HG03103 (cell line): ENCODE data around the gene OR5H1.
"Not testable (repeated sequence)": the region's sequence is repeated elsewhere in the genome, so short reads cannot be mapped to it uniquely, and the experiment has no call there.

Source experiments
- ATAC-seq: cut with Tn5 transposase; IDR thresholded peaks from one replicate; pipeline ENCODE4 v1.9.1; 2021; ENCODE audit warnings: low read depth; ENCODE audit not compliant: unreplicated experiment

The OR5H1 gene

DNA sequence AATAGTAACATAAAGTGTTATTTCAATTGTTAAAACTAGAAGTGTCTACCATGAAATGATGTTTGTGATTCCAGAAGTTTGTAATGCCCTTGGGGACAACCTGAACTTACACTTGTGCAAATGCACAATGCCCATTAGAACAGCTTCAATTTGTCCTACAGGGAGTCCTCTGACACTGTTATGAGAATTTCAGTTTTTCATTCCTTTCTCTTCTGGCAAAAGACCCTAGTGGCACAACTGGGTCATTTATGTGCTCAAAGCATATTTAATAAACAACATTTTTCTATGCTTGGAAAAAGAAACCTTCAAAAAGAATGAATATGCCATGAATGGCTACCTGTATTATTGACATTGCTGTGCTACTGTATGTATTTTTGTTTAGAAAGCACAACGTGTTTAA, at the start of gene OR5H1:
OR5H1 (plus strand) TSS at position 301 of the 400 bp plus-strand sequence. CDS start 1,977 bp downstream, outside the sequence.
- no peak for ATAC-seq

DNA sequence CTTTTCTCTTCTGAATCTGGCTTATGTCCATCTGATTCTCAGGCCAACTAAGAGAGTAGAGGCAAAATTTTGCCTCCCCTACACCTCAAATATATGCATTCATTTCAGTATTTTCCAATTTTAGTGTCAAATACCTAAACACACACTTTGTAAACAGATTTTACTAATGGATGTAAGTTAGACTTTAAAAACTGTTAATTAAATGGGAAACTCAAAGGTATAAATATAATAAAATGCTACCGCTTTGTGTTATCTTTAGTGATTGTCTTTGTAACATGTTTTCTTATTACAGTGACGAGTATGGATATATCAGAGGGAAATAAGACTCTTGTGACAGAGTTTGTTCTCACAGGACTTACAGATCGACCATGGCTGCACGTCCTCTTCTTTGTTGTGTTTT, 43.6 kb upstream of the OR5H1 start, which contains the start of gene OR5AC2:
OR5AC2 (plus strand) TSS at position 301 of the 400 bp plus-strand sequence; CDS start at position 301, 0 bp downstream.
- no peak for ATAC-seq

DNA sequence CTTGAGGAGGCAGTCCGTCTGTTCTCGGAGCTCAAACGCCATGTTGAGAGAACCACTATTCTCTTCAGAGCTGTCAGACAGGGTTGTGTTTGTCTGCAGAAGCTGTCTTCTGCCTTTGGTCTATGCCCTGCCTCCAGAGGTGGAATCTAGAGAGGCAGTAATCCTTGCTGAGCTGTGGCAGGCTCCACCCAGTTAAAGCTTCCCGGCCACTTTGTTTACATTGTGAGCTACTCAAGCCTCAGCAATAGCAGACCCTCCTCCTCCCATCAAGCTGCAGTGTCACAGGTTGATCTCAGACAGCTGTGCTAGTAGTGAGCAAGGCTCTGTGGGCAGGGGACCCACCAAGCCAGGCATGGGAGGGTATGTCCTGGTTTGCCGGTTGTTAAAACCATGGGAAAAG, 34.6 kb upstream of the OR5H1 start:
- ATAC-seq: no peak

GRCh38 chr3:98099848-98100247, 30.7 kb upstream of the OR5H1 start:
- no peak for ATAC-seq

- no peak for ATAC-seq
Observed at GRCh38 chr3:98108162-98108561, 22.4 kb upstream of the OR5H1 start.

DNA sequence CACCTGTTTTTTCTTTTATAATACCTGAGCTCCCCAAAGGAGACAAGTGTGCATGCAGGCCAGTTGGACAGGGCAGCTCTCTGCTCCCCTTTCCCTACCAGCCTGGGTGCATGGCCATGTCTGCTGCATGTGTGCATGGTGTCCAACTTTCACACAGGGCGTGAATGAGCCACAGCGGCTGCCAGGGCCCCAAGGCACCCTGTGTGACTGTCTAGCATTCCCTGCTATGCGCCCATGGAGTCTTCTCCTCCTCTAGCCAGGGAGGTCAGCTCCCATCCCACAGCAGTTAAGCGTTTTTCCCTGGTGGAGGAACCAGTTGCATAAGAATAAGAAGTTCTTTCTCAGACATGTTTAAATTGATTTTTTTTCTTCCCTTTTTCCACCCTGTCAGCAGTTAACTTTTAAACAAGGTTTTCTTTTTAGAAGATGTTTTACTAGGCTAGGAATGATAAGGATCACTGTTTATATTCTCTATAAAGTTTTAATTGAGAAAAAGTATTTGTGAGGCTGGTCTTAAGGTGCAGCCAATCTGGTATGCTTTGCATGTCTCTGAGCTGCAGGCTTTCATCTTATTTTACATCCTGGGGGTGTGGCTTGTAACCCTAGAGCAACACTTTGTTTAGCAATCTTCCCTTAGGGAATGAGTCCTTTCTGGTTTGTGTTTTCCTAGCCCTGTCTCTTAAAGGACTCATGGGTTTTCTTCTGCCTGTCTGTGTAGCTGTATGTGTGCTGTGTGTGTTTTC, 20.5 kb upstream of the OR5H1 start:
- no peak for ATAC-seq

DNA sequence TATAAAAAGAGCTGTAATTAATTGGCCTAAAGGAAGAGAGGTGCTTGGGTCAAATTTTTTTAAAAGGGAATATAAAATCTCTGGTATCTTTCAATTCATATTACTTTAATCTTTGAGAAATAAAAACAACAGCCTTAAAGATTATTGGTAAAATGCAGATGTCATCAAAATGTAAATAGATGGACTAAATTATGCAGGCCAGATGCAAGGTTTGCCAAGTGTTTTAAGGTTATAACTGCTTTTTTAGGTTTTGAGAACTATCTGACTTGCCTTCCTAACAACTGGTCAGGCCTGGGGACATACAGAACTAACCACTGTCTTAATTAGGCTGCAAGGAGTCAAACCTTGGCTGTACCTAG, 20.0 kb upstream of the OR5H1 start:
- no peak for ATAC-seq

- no peak for ATAC-seq
Observed at GRCh38 chr3:98114264-98114663, 16.3 kb upstream of the OR5H1 start.

DNA sequence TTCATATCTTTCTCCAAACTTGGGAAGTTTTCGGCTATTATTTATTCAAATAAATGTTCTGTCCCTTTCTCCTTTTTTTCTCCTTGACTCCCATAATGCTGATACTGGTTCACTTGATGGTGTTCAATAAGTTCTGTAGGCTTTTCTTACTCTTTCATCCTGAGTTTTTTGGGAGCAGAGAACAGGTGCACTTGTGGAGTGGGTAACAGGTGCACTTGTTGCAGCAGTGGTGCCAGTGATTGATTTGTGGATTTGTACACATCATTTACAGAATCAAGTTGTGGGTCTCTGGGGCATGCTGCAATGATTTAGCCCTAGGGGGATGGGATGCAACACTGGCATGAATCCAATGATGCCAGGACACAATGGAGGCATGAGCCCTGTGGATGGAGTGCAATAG, 14.8 kb upstream of the OR5H1 start:
- no peak for ATAC-seq

GRCh38 chr3:98136631-98137030, 6.1 kb downstream of the OR5H1 start:
- no peak for ATAC-seq

DNA sequence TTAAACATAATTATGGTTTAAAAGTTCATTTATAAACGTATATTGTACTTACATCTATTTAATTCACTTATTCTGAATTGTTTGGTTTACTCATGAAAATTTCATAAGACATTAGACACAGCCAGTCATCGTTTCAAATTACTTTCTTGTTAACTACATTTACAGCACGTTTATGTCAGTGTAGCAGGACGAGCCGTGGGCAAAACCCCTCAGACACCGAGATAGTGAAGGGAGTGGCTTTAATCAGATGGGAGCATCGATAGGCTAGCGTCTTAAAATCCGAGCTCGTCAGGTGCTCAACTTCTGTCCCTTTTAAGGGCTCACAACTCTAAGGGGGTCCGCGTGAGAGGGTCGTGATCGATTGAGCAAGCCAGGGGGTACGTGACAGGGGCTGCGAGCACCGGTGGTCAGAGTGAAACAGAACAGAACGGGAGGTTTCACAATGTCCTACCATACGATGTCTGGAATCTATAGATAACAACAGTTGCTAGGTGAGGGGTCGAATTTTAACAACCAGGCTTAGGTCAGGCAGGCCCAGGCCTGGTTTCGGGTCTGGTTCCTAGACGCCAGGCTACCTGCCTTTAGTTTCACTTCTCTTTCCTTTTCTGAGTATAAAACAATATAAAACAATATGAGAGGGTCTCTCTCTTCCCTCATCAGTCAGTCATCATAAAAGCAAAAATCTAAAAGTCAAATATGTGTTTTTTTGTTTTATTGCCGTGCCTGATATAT, 7.5 kb downstream of the OR5H1 start:
- not testable (repeated sequence) for ATAC-seq

GRCh38 chr3:98140531-98140930, 10.0 kb downstream of the OR5H1 start:
- ATAC-seq: no peak

GRCh38 chr3:98147179-98147578, 16.7 kb downstream of the OR5H1 start, which contains the start of gene OR5H14:
Gene OR5H14 (plus strand): TSS chr3:98147479. CDS start chr3:98149386, 1,907 bp downstream.
- ATAC-seq: no peak

DNA sequence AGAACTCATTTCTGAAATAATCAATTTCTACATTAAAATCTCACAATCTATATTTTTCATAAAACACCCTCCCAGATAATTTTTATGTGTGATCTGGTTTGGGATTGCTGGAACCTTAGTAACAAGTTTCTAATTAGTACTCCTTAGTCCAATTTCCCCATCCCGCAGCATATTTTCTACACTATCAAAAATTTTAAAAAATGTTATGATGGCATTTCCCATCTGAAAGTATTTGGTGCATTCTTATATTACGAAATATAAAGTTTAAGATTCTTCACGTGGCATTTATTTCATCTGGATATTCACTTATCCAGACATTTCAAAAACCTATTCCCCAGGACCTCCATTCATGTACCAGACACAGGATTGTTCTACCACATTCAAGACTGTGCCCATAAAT, 18.2 kb downstream of the OR5H1 start:
- ATAC-seq: no peak

DNA sequence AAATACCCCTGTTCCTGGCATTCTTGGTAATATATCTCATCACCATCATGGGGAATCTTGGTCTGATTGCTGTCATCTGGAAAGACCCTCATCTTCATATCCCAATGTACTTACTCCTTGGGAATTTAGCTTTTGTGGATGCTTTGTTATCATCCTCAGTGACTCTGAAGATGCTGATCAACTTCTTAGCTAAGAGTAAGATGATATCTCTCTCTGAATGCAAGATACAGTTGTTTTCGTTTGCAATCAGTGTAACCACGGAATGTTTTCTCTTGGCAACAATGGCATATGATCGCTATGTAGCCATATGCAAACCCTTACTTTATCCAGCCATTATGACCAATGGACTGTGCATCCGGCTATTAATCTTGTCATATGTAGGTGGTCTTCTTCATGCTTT, 18.9 kb downstream of the OR5H1 start:
- not testable (repeated sequence) for ATAC-seq

- no peak for ATAC-seq
Observed at GRCh38 chr3:98151241-98151640, 20.7 kb downstream of the OR5H1 start.

DNA sequence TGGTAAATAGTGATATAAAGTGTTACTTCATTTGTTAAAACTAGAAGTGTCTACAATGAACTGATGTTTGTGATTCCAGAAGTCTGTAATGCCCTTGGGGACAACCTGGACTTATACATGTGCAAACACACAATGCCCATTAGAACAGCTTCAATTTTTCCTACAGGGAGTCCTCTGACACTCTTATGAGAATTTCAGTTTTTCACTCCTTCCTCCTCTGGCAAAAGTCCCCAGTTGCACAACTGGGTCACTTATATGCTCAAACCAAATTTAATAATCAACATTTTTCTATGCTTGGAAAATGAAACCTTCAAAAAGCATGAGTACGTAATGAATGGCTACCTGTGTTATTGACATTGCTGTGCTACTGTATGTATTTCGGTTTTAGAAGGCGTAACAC, 35.9 kb downstream of the OR5H1 start, which contains the start of gene OR5H15:
OR5H15 (plus strand) TSS at position 301 of the 400 bp plus-strand sequence. CDS start 2,004 bp downstream, outside the sequence.
- ATAC-seq: no peak

GRCh38 chr3:98171071-98171470, 40.5 kb downstream of the OR5H1 start:
- no peak for ATAC-seq

- ATAC-seq: no peak
Observed at GRCh38 chr3:98172621-98173020, 42.1 kb downstream of the OR5H1 start.

DNA sequence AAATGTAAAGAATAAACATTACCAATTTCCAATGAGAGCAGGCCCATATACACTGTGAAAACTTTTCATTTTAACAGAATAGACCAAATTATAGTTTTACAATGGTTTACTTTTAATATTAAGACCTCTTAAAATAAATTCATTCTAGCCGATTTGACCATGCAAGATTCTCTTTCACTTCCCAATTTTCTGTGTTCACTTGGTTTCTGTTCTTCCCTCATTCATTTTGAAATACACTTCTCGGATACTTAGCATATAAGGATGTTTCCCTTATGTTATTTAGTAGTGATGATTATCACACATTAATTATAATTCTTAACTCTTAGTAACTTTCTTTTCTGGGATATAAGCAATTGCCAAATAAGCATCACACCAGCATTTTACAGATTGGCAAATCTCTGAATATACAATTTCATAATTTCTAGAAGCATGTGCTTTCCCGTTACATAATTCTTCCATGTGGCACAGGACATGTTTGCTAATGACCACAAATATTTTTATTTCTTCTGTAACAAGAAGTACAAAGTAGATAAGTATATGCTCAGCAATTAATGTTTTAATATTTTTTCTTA, 49.9 kb downstream of the OR5H1 start:
- ATAC-seq: no peak

- ATAC-seq: no peak
Observed at GRCh38 chr3:98182196-98182595, 51.7 kb downstream of the OR5H1 start.
